Dedifferentiated amniotic fluid mesenchymal stem cell (primary cell): ENCODE data around the gene CDH23.

Source experiments
- DNase-seq: peaks from one replicate; pipeline ENCODE4 v3.0.0-alpha.2; 2016; ENCODE audit errors: extremely low spot score

The CDH23 gene

GRCh38 chr10:71486484-71487114 is 89.9 kb downstream of the CDH23 start:
- DNase-seq: no peak

GRCh38 chr10:71487726-71488125 is 91.0 kb downstream of the CDH23 start:
- DNase-seq: no peak

GRCh38 chr10:71489077-71489476 is 92.4 kb downstream of the CDH23 start:
- no peak for DNase-seq

GRCh38 chr10:71492872-71493271 is 96.2 kb downstream of the CDH23 start:
- DNase-seq: no peak

- no peak for DNase-seq
These were observed 97.0 kb downstream of the CDH23 start for GRCh38 chr10:71493741-71494140.

DNA sequence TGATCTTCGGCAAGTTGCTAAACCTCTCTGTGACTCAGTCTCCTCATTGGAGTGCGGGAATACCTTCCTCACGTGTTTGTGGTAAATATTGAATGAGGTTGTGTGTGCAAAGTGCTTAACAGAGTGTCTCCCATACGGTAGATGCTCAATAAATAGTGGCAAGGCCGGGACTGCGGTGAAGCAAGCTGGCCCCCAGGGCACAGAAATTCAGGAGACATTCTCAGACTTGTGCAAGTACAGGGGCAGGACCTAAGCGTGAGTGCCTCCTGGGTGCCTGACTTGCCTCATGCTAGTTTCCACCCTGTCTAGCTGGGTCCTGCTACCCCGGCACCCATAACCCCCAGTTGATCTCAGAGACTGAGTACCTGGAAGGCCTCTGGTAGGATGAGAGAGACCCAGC is 97.8 kb downstream of the CDH23 start:
- no peak for DNase-seq

DNA sequence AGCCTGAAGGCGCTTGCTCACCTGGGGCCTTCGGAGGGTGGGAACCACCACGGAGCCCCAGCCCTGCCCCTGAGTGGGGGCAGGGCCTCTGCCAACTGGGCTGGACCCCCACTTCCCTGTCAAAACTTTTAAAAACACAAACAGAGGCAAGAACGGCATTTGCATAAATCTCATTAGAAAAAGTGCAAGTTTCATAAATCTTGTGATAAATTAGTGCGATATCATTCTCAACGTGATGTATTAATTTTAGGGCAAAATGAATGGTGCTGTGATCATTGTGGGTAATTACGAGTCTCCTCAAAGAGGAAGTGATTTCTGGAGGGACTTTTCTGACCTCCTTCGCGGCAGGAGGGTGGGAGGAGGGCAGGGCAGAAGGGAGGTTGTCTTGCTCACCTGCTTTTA is 98.3 kb downstream of the CDH23 start:
- no peak for DNase-seq

DNA sequence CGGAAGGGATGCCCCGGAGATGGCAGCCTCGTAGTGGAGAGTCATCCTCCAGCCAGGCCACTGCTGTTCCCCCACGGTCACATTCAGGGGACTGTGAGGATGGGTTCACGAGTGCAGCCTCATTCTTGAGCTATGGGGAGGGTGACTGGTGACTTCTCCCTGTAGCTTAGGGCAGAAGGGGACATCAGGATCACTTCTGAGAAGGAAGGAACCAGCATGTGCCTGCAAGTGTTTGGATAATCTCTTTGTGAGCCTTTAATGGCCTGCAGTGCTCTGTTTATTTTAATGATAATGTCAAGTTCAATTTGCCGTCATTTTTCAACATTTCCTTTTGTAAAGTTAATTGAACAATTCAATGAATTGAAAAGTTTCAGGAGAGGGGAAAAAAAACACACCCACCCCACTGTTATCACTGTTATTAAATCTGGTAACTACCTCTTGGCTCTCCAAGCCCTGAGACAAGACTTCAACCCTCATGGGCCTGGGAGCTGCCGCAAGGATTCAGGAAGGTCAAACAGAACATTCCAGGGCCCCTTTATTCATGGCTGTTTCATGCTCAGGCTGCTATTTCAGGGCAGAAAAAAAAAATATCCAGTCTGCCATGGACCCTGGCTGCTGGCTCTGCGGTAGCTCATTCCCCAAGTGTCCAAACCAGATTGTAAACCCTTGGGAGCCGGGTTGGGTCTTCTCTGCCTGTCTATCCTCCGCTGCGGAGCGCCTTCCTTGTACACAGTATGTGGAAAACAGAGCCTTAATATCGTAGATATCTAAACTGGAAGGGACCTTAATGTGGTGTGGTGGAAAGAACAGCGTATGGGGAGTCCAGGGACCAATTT is 100.4 kb downstream of the CDH23 start:
- DNase-seq: no peak

DNA sequence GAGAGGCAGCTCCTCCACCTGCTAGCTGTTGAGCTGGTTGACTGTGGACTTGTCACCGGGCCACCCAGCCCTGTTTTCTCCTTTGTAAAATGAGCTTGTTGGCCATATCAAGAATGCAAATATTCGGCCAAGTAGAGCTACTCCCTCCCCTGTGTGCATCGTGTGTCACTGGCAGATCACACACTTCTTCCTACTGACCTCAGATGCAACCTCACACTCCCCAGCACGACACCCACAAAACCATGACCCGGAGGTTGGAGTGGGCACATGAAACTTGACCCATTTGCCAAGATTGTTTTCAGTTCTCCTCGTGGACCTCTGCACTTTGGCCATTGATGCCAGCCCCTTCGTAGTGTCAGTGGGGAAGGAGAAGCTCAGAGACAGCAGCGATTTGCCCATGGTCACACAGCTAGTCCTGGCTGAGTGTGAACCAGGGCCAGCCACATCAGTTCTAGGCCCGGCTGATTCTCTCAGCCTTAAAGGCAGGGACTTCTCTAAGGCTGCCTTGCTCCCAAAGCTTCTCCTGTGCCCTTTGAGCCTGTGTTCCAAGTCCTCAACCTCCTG is 101.1 kb downstream of the CDH23 start:
- DNase-seq: no peak

GRCh38 chr10:71501402-71501801 is 104.7 kb downstream of the CDH23 start:
- DNase-seq: no peak

GRCh38 chr10:71502190-71502589 is 105.5 kb downstream of the CDH23 start:
- no peak for DNase-seq

- DNase-seq: no peak
These were observed 106.1 kb downstream of the CDH23 start for GRCh38 chr10:71502851-71503250.

DNA sequence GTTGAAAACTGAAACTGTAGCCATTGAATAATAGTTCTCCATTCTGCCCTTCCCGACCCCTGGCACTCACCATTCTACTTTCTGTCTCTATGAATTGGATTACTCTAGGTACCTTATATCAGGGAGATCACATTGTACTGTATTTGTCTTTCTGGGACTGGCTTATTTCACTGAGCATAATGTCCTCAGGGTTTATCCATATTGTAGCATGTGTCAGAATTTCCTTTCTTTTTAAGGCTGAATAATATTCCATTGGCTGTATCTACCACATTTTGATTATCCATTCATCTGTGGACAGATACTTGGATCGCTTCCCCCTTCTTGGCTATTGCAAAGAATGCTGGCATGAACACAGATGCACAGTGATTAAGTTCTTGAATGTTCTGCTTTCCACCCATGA is 107.4 kb downstream of the CDH23 start:
- no peak for DNase-seq

- no peak for DNase-seq
These were observed 107.8 kb downstream of the CDH23 start for GRCh38 chr10:71504570-71504969.

DNA sequence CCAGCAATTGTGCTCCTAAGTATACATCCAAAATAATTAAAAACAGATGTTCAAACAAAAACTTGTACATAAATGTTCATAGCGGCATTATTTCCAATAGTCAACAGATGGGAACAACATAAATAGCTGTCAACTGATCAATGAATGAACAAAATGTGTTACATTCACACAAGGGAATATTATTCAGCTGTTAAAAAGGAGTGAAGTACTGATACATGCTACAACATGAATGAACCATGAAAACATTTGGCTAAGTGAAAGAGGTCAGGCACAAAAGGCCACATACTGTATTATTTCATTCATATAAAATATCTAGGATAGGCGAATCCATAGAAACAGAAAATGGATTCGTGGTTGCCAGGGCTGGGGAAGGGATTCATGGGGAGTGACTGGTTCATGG is 109.1 kb downstream of the CDH23 start:
- no peak for DNase-seq

GRCh38 chr10:71509444-71509843 is 112.7 kb downstream of the CDH23 start:
- DNase-seq: no peak

DNA sequence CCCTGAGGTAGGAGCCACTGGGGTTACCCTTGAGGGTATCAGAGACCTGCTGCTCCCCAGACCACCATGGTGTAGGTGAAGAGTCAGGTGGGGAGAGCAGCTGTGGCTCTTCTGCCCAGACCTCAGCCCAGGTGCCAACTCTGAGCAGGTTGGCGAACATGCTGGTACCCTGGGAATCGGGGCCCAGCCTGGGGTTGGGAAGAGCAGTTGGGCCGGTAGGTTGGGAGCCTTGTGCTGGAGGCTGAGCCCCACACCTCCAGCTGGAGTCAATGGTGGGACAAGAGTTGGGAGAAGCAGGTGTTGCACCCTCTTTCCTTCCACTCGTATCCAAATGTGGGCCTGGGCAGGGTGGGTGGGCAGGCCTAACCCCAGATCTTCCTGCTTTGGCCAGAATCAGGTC is 114.5 kb downstream of the CDH23 start:
- no peak for DNase-seq

- no peak for DNase-seq
These were observed 115.6 kb downstream of the CDH23 start for GRCh38 chr10:71512312-71512711.

DNA sequence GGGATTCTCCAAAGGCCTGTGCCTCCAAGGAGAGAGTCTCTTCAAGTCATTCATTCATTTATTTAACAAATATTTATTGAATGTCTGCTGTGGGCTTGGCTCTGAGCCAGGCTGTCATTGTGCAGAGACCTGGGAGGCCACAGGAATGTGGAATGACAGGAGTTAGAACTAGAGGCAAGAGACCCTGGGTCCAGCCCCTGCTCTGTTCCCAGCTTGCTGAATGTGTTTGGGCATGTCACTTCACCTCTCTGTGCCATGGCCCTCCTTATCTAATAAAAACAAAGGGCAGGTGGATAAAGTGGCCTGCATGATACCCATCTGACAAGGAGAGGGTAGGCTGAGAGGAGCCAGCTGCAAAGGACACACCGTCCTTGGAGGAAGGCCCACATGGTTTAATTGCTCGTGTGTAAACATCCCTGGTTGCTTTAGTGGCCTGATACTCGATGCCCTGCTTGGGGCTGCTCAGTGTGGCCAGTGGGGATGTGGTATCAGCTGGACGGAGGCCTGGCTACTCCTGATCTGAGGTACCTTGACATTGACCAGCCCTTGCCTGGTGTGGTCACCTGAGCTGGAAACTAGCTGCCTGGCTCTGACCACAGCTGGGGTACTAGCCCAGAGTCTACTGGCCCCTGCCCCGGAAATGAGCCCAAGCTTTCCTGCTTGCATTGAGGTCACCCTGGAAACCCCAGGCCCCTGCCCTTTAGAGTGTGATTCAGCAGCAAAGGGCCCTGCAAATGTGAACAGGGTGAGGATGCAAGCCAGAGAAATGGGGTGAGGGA is 116.2 kb downstream of the CDH23 start:
- DNase-seq: no peak

DNA sequence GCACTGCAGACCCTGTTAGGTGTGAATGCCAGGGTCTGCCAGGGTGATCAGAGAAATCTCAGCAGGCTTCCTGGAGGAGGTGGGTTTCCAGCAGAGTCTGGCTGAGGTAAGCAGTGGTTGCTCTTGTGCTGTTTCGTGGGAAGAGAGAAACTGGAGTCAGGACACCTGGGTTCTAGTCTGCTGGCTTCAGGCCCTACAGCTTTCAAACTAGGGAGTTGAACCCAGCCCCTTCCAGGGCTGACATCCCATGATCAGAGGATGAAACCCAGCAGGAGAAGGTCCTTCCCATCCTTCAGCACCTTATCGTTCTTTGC is 116.8 kb downstream of the CDH23 start:
- no peak for DNase-seq

GRCh38 chr10:71513936-71514335 is 117.2 kb downstream of the CDH23 start:
- no peak for DNase-seq

DNA sequence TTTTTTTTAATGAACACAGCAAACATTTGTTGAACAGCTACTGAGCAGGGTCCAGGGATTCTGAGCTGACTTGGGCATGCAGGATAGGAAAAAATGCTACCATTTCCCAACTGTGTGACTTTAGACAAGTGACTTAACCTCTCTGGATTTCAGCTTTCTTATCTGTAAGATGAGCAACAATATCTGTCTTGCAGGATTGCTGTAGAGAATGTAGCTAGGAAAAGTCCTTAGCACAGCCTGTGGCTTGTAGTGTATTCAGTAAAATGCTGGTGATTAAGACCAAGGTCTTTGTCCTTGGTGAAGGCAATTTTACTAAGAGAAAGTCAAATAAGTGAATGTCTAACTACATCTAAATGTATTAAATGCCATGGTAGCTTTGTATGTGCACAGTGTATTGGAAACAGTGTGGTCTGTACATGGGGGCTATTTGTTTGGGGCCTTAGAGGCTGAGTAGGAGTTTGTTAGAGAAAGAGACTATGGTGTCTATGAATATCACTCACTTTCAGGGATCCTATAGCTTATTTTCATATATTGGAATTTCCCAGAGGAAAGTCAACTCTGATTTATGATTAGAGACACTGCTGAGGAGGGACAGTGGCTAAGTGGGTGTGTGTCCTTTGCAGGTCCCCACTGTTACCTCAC is 118.9 kb downstream of the CDH23 start:
- no peak for DNase-seq
